Psoas muscle (tissue), 8 donors: ENCODE measurements around the gene HPD. TPM values are rescaled to one million over a fixed set of nuclear protein-coding genes. Genes with fewer than 3 reads are reported as not detected.

Experiments used
- ATAC-seq, 4 donors: fragments of 200-7000 bp; cut with Tn5 transposase; one replicate each; pipeline ENCODE4 v1.9.1; 2020; ENCODE audit warnings: moderate library complexity in 3 of 4, mild to moderate bottlenecking in 2 of 4
- DNase-seq, 2 donors: peaks; one replicate each; pipeline ENCODE4 v3.0.0-alpha.2; 2020
- H3K27ac ChIP-seq: fragments of 200-600 bp; one replicate; pipeline ENCODE4 v1.8.0; 2022
- H3K27me3 ChIP-seq, 3 donors: fragments of 200-600 bp in 1 of 3; one replicate each; pipeline versions ENCODE4 v1.6.1 to v1.8.0; 2013 to 2022; ENCODE audit warnings: low read length in 2 of 3, mild to moderate bottlenecking in 2 of 3, moderate library complexity in 1 of 3; ENCODE audit not compliant: insufficient read depth in 3 of 3
- H3K36me3 ChIP-seq, 2 donors: fragments of 200-600 bp in 1 of 2; one replicate each; pipeline versions ENCODE4 v1.6.1 to v1.8.0; 2013 to 2022; ENCODE audit warnings: low read depth in 1 of 2, mild to moderate bottlenecking in 1 of 2, moderate library complexity in 1 of 2; ENCODE audit not compliant: insufficient read depth in 1 of 2
- H3K4me1 ChIP-seq: fragments of 200-600 bp; one replicate; pipeline ENCODE4 v1.8.0; 2022
- H3K4me3 ChIP-seq: fragments of 200-600 bp; one replicate; pipeline ENCODE4 v1.8.0; 2022; ENCODE audit warnings: mild to moderate bottlenecking
- H3K9me3 ChIP-seq: fragments of 200-600 bp; one replicate; pipeline ENCODE4 v1.8.0; 2022
- WGBS, 3 donors: extraction: QIAGEN DNeasy Blood & Tissue Kit; methylation state at CpG; one replicate each; pipeline versions ENCODE4 v1.1.6 to v1.1.7; 2013; 5-methylcytosine and 5-hydroxymethylcytosine counted together
- intact Hi-C, 2 donors: fragments of 100-400 bp; cut with DNase I; formaldehyde crosslinking; loops; one replicate each; pipeline versions ENCODE4 v1.11.0 to v1.14.2; 2022
- polyA plus RNA-seq, 3 donors: library from polyadenylated mRNA; stranded (reverse); fragments of 200-250 nt; gene quantifications; one replicate each; pipeline ENCODE4 v1.2.3, GENCODE V29; 2013
- total RNA-seq, 4 donors: library from RNA; stranded (reverse); fragmentation: NEBNext Ultra II Directional in 2 of 4; extraction: Animal tissue kit (Norgen Biotek cat#: 25700) in 2 of 4; gene quantifications; one replicate each; pipeline versions ENCODE4 v1.2.1 to v1.2.4, GENCODE V29; 2021 to 2023
- TF ChIP-seq, protein P1 (sequence below): fragments of 200-600 bp; IDR thresholded peaks from one replicate; pipeline ENCODE4 v1.8.0; 2022; ENCODE audit warnings: antibody characterized with exemption
- donor health status: healthy with polysubstance abuse.
- donor health status: DM: no; HTN: no; CAD: no; lungs with moderate emphysema.
- donor health status: Bipolar disorder and iron deficiency.
- donor health status: healthy.
- donor health status: DM: yes; HTN: yes; CAD: no.
- donor health status: DM: no; HTN: no; CAD: no.
- donor health status: DM: no; HTN: no; CAD: no.
- donor health status: DM: yes; HTN: yes; CAD: no.

HPD gene
- total and polyA plus RNA-seq, 7 donors = 0.67 to 3.3 (median 1.6) TPM

DNA sequence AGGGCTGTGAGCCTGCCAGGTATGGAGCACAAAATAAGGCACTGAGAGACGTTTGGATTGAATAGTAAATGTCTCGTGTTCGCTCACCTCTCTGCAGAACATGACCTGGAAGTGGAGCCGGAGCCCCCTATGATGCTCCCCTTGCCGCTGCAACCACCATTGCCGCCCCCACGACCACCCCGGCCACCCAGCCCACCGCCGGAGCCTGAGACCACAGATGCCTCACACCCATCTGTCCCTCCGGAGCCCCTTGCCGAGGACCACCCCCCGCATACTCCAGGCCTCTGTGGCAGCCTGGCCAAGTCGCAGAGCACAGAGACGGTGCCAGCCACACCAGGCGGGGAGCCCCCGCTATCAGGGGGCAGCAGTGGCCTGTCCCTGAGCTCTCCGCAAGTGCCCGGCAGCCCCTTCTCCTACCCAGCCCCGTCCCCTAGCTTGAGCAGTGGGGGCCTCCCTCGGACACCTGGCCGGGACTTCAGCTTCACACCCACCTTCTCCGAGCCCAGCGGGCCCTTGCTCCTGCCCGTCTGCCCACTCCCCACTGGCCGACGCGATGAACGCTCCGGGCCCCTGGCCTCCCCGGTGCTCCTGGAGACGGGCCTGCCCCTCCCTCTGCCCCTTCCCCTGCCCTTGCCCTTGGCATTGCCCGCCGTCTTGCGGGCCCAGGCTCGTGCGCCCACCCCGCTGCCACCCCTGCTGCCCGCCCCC is 36.1 kb downstream of the HPD start:
- Histone ChIP-seq H3K27ac (no peak overlapping the region), H3K4me3 (no peak overlapping the region), H3K36me3 (peaks cover 8 to 99% of the 10 kb centered on the region in 2 donors), H3K9me3 (no peaks in the 10 kb centered on the region), H3K4me1 (no peaks in the 10 kb centered on the region), H3K27me3 (no peaks in the 10 kb centered on the region)
- DNase-seq (peak in 1 of 2 donors; percentile 11), ATAC-seq (peak in 1 of 4 donors; percentile 6)
- intact Hi-C loops = no loop called here
- TF ChIP-seq, protein P1, sequence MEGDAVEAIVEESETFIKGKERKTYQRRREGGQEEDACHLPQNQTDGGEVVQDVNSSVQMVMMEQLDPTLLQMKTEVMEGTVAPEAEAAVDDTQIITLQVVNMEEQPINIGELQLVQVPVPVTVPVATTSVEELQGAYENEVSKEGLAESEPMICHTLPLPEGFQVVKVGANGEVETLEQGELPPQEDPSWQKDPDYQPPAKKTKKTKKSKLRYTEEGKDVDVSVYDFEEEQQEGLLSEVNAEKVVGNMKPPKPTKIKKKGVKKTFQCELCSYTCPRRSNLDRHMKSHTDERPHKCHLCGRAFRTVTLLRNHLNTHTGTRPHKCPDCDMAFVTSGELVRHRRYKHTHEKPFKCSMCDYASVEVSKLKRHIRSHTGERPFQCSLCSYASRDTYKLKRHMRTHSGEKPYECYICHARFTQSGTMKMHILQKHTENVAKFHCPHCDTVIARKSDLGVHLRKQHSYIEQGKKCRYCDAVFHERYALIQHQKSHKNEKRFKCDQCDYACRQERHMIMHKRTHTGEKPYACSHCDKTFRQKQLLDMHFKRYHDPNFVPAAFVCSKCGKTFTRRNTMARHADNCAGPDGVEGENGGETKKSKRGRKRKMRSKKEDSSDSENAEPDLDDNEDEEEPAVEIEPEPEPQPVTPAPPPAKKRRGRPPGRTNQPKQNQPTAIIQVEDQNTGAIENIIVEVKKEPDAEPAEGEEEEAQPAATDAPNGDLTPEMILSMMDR = no peak
- 87 to 90% (median 88%) methylated on average over 38 to 39 of the region's 39 CpGs for whole genome bisulfite sequencing, 3 donors

DNA sequence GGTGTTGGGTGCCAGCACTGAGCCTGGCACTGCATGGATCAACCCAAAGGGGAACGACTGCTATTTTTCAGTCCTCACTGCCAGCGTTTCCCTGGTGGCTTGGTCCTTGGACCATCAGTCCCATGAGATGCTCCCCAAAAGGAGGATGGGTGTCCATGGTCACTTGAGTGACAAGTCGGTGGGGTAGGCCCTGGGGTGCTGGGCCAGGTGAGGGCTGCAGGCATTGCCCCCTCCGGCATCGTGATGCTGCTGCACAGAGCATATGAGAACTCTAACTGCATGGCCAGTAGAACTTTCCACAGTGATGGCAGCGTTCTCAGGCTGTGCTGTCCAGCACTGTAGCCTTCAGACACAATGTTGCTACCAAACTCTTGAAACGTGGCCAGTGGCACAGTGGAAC is 38.6 kb downstream of the HPD start:
- no peak overlapping the region for H3K27ac ChIP-seq
- 81 to 87% (median 83%) methylated on average over 7 of the region's 7 CpGs for WGBS, 3 donors
- intact Hi-C loops = no loop called here
- H3K9me3 ChIP-seq = no peaks in the 10 kb centered on the region
- ATAC-seq (no peak), DNase-seq (no peak)
- H3K36me3 ChIP-seq = peaks cover 7 to 99% of the 10 kb centered on the region in 2 donors
- TF ChIP-seq, protein P1 = no peak
- H3K4me1 ChIP-seq = no peaks in the 10 kb centered on the region
- H3K27me3 ChIP-seq = no peaks in the 10 kb centered on the region
- H3K4me3 ChIP-seq = no peak overlapping the region

DNA sequence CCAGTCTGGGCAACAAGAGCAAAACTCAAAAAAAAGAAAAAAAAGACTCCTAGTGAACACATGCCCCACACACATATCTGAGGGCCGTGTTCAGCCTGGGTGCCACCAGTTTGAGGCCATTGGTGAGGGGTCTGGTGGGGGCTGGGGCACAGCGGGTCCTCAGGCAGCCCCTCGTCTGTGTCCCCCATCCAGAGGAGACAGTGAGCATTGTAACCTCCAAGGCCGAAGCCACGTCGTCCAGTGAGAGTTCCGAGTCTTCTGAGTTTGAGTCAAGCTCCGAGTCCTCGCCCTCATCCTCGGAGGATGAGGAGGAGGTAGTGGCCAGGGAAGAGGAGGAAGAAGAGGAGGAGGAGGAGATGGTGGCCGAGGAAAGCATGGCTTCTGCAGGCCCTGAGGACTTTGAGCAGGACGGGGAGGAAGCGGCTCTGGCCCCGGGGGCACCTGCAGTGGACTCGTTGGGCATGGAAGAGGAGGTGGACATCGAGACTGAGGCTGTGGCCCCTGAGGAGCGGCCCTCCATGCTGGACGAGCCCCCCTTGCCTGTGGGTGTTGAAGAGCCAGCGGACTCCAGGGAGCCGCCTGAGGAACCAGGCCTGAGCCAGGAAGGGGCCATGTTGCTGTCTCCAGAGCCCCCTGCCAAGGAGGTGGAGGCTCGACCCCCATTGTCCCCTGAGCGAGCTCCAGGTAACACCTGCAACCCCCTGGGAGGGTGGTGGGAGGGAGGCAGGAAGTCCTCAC is 39.3 kb downstream of the HPD start:
- Histone ChIP-seq H3K9me3 (no peaks in the 10 kb centered on the region), H3K27ac (no peak overlapping the region), H3K27me3 (no peaks in the 10 kb centered on the region), H3K4me3 (no peak overlapping the region), H3K36me3 (peaks cover 7 to 99% of the 10 kb centered on the region in 2 donors), H3K4me1 (no peaks in the 10 kb centered on the region)
- intact Hi-C loops = loop anchor here in 1 of 2 donors (2.0 kb wide), 1 partner anchor 71 kb away; no protein-coding TSS in a partner anchor
- WGBS, 3 donors = 88 to 90% (median 90%) methylated on average over 21 to 22 of the region's 22 CpGs
- TF ChIP-seq, protein P1 = no peak
- no peak for ATAC-seq
- DNase-seq = no peak

DNA sequence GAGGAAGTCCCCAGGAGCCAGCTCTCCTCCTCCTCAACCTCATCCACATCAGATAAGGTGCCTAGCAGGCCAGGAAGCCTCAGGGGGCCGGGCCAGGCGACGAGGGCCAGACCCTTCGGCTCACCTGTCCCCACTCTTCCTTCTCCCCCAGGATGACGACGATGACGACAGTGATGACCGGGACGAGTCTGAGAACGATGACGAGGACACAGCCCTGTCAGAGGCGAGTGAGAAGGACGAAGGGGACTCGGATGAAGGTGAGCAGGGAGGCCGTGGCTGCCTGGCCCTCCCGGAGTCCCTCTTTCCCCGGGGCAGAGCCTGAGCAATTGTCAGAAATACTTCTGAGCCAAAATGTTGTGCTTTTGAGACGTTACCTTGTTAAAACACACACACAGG is 41.0 kb downstream of the HPD start:
- ATAC-seq (no peak), DNase-seq (no peak)
- intact Hi-C loops = loop anchor here in 1 of 2 donors (2.0 kb wide), 1 partner anchor 73 kb away; no protein-coding TSS in a partner anchor
- Histone ChIP-seq H3K4me3 (no peak overlapping the region), H3K36me3 (peaks cover 7 to 89% of the 10 kb centered on the region in 2 donors), H3K27ac (no peak overlapping the region), H3K4me1 (peaks cover 12% of the 10 kb centered on the region), H3K27me3 (no peaks in the 10 kb centered on the region), H3K9me3 (no peaks in the 10 kb centered on the region)
- TF ChIP-seq, protein P1 = no peak
- 91 to 93% (median 92%) methylated on average over 18 of the region's 18 CpGs for WGBS, 3 donors
